Esophagus (tissue), 2 donors: ENCODE results near the gene TMOD1. TPM values are rescaled to one million over a fixed set of nuclear protein-coding genes. Genes with fewer than 3 reads are reported as not detected.

Experiments used
- H3K27ac ChIP-seq, 2 donors: one replicate each; pipeline ENCODE4 v1.5.1; 2013; ENCODE audit warnings: low read depth in 2 of 2, mild to moderate bottlenecking in 2 of 2, inconsistent platforms in 1 of 2, low read length in 1 of 2, moderate library complexity in 1 of 2
- H3K27me3 ChIP-seq, 2 donors: one replicate each; pipeline ENCODE4 v1.6.1; 2013; ENCODE audit warnings: low read length in 2 of 2, control low read depth in 1 of 2, mild to moderate bottlenecking in 1 of 2; ENCODE audit not compliant: insufficient read depth in 2 of 2, control insufficient read depth in 1 of 2
- H3K36me3 ChIP-seq, 2 donors: one replicate each; pipeline ENCODE4 v1.6.1; 2013; ENCODE audit warnings: low read length in 1 of 2; ENCODE audit not compliant: control insufficient read depth in 2 of 2, insufficient read depth in 2 of 2
- H3K4me1 ChIP-seq, 2 donors: one replicate each; pipeline ENCODE4 v1.6.1; 2013; ENCODE audit warnings: low read length in 1 of 2; ENCODE audit not compliant: control insufficient read depth in 2 of 2, insufficient read depth in 2 of 2
- H3K4me3 ChIP-seq, 2 donors: one replicate each; pipeline ENCODE4 v1.5.1; 2013; ENCODE audit warnings: low read length in 2 of 2, mild to moderate bottlenecking in 2 of 2, low read depth in 1 of 2, moderate library complexity in 1 of 2
- H3K9me3 ChIP-seq, 2 donors: one replicate each; pipeline ENCODE4 v1.6.1; 2013; ENCODE audit warnings: mild to moderate bottlenecking in 2 of 2, low read depth in 1 of 2, low read length in 1 of 2, moderate library complexity in 1 of 2; ENCODE audit not compliant: control insufficient read depth in 2 of 2, insufficient read depth in 1 of 2
- WGBS, 2 donors: extraction: QIAGEN DNeasy Blood & Tissue Kit; methylation state at CpG; one replicate each; pipeline ENCODE4 v1.1.7; 2013; 5-methylcytosine and 5-hydroxymethylcytosine counted together
- polyA plus RNA-seq, 2 donors: library from polyadenylated mRNA; stranded (reverse); fragments of 200-250 nt; gene quantifications; one replicate each; pipeline ENCODE4 v1.2.3, GENCODE V29; 2013
- donor health status: healthy with polysubstance abuse.
- donor health status: Bipolar disorder and iron deficiency.

Gene TMOD1
- polyA plus RNA-seq, 2 donors = 3.2 to 7.1 TPM

GRCh38 chr9:97512966-97513560 lies 11.6 kb downstream of the TMOD1 start:
- H3K36me3 ChIP-seq = no peaks in the 10 kb centered on the region
- H3K27me3 ChIP-seq = no peaks in the 10 kb centered on the region
- no peak overlapping the region for H3K4me3 ChIP-seq
- H3K4me1 ChIP-seq = peaks cover 0 to 11% of the 10 kb centered on the region in 2 donors
- no peak overlapping the region for H3K27ac ChIP-seq
- 80 to 84% methylated on average over 8 of the region's 8 CpGs for WGBS, 2 donors
- H3K9me3 ChIP-seq = no peaks in the 10 kb centered on the region

GRCh38 chr9:97514531-97514930 lies 13.1 kb downstream of the TMOD1 start:
- H3K4me1 ChIP-seq = peaks cover 0 to 12% of the 10 kb centered on the region in 2 donors
- no peak overlapping the region for H3K27ac ChIP-seq
- H3K4me3 ChIP-seq = no peak overlapping the region
- no peaks in the 10 kb centered on the region for H3K27me3 ChIP-seq
- WGBS, 2 donors = 75 to 85% methylated on average over 9 of the region's 9 CpGs
- H3K36me3 ChIP-seq = no peaks in the 10 kb centered on the region
- H3K9me3 ChIP-seq = no peaks in the 10 kb centered on the region

DNA sequence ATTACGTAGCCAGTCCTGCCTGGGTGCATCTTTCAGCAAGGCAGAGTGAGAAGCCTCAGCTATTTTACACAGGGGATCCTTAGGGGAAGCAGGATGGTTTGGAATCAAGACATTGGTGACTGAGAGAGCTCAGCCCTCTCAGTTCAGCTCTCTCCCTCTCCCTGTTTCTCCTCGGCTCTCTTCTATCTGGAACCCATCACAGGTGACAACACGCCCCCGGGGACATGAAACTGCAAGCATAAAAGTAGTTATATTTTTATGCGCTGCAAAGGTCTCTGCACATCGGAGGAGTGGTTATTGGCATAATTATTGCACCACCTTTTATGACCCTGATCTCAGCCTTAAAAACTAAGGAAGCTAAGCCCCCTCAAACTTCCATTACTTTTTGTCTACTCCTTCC lies 14.2 kb downstream of the TMOD1 start:
- WGBS, 2 donors = 72 to 74% methylated on average over 6 of the region's 6 CpGs
- no peaks in the 10 kb centered on the region for H3K9me3 ChIP-seq
- H3K4me3 ChIP-seq = no peak overlapping the region
- H3K36me3 ChIP-seq = no peaks in the 10 kb centered on the region
- H3K4me1 ChIP-seq = peaks cover 0 to 12% of the 10 kb centered on the region in 2 donors
- H3K27ac ChIP-seq = no peak overlapping the region
- H3K27me3 ChIP-seq = no peaks in the 10 kb centered on the region

DNA sequence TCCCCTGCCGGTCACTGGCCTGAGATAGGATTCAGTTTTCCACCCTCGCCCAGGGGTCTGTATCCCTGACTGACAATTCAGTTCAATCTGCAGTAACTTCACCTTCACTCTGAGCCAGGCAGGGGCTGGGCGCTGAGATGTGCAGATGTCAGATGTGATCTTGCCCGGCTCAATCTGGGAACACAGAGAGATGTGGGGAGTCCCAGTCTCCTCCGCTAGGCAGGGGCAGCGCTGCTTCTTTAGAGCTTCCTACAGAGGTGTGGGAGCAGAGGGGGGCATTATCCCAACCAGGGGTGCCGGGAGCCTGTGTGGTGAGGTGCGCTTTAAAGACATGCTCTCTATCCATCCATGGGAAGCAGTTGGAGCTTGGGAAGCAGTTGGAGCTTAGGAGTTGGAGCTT lies 14.6 kb downstream of the TMOD1 start:
- H3K27me3 ChIP-seq = no peaks in the 10 kb centered on the region
- H3K27ac ChIP-seq = peak overlapping the region; percentile 15 to 22
- no peak overlapping the region for H3K4me3 ChIP-seq
- H3K4me1 ChIP-seq = peaks cover 0 to 12% of the 10 kb centered on the region in 2 donors
- 89 to 92% methylated on average over 8 of the region's 8 CpGs for whole genome bisulfite sequencing, 2 donors
- H3K9me3 ChIP-seq = no peaks in the 10 kb centered on the region
- no peaks in the 10 kb centered on the region for H3K36me3 ChIP-seq

- H3K9me3 ChIP-seq = no peaks in the 10 kb centered on the region
- no peak overlapping the region for H3K4me3 ChIP-seq
- H3K4me1 ChIP-seq = peaks cover 0 to 5% of the 10 kb centered on the region in 2 donors
- no peaks in the 10 kb centered on the region for H3K27me3 ChIP-seq
- WGBS, 2 donors = 78 to 84% methylated on average over 14 of the region's 14 CpGs
- no peaks in the 10 kb centered on the region for H3K36me3 ChIP-seq
- H3K27ac ChIP-seq = peak overlapping the region; percentile 16 to 35
These were observed 16.0 kb downstream of the TMOD1 start for GRCh38 chr9:97517331-97518089.

- Histone ChIP-seq H3K4me1 (peaks cover 0 to 5% of the 10 kb centered on the region in 2 donors), H3K4me3 (no peak overlapping the region), H3K27me3 (no peaks in the 10 kb centered on the region), H3K36me3 (no peaks in the 10 kb centered on the region), H3K27ac (peak overlapping the region; percentile 35 to 53), H3K9me3 (no peaks in the 10 kb centered on the region)
- WGBS, 2 donors = 79 to 81% methylated on average over 9 of the region's 9 CpGs
These were observed 16.9 kb downstream of the TMOD1 start for GRCh38 chr9:97518166-97518908.

DNA sequence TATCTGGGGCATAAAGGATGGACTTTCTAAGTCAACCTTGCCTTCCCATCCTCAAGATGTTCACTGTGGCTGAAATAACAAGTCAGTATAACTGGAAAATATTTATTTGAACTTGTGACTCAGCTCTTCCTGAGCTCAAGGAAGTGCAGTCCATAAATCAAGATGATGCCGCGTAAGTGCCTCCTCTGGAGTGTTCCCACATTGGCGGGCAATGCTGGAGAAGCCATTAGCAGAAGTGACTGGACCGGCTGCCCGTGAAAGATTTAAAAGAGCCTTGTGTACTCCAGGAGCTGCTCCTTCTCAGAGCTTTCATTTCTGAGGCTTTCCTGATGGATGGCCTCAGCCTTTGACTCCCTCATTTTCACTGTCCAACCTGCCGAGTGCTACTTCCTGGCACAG lies 17.4 kb downstream of the TMOD1 start:
- H3K27me3 ChIP-seq = no peaks in the 10 kb centered on the region
- peaks cover 0 to 5% of the 10 kb centered on the region in 2 donors for H3K4me1 ChIP-seq
- 13 to 18% methylated on average over 6 of the region's 6 CpGs for WGBS, 2 donors
- no peaks in the 10 kb centered on the region for H3K36me3 ChIP-seq
- H3K27ac ChIP-seq = peak overlapping the region; percentile 53 to 73
- H3K9me3 ChIP-seq = no peaks in the 10 kb centered on the region
- no peak overlapping the region for H3K4me3 ChIP-seq

DNA sequence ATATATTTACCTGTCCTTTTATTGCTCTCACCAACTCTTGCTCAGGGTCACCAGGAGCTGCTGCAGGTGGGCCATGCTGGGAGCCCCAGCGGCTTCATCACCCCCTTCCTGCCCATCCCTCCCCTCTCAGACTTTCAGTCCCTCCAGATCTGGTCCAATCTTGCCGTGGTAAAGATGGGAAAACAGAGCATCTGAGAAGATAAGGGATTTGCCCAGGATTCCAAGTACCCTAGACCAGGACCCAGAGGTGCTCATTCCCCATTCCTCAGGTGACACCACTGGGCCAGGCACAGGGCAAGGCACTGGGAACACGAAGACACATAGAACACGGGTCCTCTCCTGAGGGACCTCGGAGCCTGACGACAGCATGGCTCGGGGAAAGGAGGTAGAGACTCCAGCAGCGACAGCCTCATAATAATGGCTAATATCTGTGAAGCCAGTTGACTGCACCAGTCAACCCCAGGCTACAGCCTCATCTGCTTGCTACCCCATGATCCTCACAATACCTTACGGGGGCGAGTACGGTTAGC lies 18.0 kb downstream of the TMOD1 start:
- Histone ChIP-seq H3K9me3 (no peaks in the 10 kb centered on the region), H3K27ac (peak overlapping the region; percentile 40 to 73), H3K36me3 (no peaks in the 10 kb centered on the region), H3K4me3 (no peak overlapping the region), H3K4me1 (peaks cover 0 to 5% of the 10 kb centered on the region in 2 donors), H3K27me3 (no peaks in the 10 kb centered on the region)
- 84 to 89% methylated on average over 11 of the region's 11 CpGs for WGBS, 2 donors

- Histone ChIP-seq H3K36me3 (no peaks in the 10 kb centered on the region), H3K4me1 (peaks cover 0 to 5% of the 10 kb centered on the region in 2 donors), H3K27me3 (no peaks in the 10 kb centered on the region), H3K27ac (peak overlapping the region in 1 of 2 donors; percentile 47), H3K4me3 (no peak overlapping the region), H3K9me3 (no peaks in the 10 kb centered on the region)
- 82 to 84% methylated on average over 10 of the region's 10 CpGs for WGBS, 2 donors
These were observed 20.3 kb downstream of the TMOD1 start for GRCh38 chr9:97521576-97522333.
